ENCODE results near the gene GPR84.

The GPR84 gene

DNA sequence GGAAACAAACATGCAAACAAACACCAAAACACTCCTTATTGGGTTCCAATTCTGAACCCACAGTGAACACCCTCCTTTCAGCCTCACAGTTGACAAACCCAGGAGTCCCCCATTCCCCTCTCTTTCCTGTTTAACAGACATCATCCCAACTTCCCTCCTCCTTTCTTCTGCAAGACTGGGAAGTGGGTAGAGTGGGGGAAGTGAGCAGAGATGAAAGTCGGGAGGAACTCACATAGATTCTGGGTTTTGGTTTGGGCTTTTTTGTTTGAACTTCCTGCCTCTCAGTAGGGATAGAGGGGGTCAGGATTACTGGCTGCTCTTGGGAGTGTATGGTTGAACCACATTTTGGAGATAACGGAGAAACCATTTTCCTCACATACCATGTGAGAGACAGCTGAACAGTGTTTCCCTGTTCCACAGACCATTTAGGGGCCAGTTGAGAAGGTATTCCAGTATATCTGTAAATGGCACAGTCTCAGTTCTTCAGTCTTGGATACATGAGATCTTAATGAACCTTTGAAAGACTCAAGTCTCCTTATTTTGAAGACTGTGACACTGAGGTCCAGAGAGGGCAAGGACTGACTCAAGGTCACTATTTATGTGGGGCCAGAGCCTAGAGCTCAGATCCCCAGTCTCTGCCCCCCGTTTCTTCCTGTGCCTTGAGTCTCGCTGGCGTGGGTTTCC is 3.9 kb upstream of the GPR84 start:
- DNase-seq (ENCODE audit: low spot score): no peak
- TF ChIP-seq, protein P1, sequence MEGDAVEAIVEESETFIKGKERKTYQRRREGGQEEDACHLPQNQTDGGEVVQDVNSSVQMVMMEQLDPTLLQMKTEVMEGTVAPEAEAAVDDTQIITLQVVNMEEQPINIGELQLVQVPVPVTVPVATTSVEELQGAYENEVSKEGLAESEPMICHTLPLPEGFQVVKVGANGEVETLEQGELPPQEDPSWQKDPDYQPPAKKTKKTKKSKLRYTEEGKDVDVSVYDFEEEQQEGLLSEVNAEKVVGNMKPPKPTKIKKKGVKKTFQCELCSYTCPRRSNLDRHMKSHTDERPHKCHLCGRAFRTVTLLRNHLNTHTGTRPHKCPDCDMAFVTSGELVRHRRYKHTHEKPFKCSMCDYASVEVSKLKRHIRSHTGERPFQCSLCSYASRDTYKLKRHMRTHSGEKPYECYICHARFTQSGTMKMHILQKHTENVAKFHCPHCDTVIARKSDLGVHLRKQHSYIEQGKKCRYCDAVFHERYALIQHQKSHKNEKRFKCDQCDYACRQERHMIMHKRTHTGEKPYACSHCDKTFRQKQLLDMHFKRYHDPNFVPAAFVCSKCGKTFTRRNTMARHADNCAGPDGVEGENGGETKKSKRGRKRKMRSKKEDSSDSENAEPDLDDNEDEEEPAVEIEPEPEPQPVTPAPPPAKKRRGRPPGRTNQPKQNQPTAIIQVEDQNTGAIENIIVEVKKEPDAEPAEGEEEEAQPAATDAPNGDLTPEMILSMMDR (conservative IDR thresholded peaks at IDR 0.05; ENCODE audit: low read depth): no peak
- ChIA-PET CTCF (interaction anchor here (0.6 to 1.2 kb wide), 4 partner anchors 9 to 152 kb away, joined by 3 to 10 read pairs (median 4); no protein-coding TSS in a partner anchor), POLR2A (ENCODE audit: low non-redundant PET) (no interaction called here)
- peak overlapping the region; percentile 13 for H3K27ac ChIP-seq

DNA sequence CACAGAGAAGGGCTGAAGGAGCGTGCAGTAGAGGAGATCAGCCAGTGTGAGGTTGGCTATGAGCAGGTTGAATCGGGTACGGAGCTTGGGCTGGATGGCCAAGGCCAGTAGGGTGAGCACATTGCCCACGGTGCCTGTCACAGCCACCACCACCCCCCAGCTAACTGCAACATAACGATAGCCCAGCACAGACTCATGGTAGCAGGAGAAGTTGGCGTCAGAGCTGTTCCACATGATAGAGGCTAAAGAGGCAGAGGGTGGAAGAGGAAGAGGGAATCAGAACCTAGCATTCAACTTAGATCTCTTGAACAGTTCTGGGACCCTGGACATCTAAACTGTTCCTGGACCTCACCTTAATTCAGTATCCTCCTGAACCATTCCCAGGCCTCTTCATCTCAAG is 668 bp downstream of the GPR84 start:
- TF ChIP-seq, protein P1 (conservative IDR thresholded peaks at IDR 0.05; ENCODE audit: low read depth): no peak
- DNase-seq (ENCODE audit: low spot score): no peak
- POLR2A ChIA-PET (ENCODE audit: low non-redundant PET): no interaction called here
- CTCF ChIA-PET: interaction anchor here (0.6 kb wide), 1 partner anchor 354 kb away, joined by 3 read pairs; no protein-coding TSS in a partner anchor
- no peak overlapping the region for H3K27ac ChIP-seq

DNA sequence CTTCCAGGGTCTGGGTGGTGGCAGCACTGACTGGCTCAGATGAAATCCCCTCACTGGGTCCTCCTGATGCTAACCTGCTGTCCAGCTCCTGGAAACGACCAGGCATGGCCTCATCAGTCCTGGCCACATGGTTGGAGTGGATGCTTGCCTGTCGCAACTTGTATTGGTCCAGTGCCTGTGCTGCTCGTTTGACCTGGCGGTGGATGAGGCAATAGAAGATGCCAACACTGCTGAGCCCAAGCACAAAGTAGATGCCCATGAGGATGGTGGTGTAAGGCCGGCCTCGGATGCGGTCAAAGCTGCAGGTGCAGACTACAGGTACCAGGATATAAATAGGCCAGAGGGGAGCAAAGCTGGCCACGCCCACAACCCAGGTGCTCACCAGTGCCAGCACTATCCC is 1.2 kb downstream of the GPR84 start:
- POLR2A ChIA-PET (ENCODE audit: low non-redundant PET): no interaction called here

DNA sequence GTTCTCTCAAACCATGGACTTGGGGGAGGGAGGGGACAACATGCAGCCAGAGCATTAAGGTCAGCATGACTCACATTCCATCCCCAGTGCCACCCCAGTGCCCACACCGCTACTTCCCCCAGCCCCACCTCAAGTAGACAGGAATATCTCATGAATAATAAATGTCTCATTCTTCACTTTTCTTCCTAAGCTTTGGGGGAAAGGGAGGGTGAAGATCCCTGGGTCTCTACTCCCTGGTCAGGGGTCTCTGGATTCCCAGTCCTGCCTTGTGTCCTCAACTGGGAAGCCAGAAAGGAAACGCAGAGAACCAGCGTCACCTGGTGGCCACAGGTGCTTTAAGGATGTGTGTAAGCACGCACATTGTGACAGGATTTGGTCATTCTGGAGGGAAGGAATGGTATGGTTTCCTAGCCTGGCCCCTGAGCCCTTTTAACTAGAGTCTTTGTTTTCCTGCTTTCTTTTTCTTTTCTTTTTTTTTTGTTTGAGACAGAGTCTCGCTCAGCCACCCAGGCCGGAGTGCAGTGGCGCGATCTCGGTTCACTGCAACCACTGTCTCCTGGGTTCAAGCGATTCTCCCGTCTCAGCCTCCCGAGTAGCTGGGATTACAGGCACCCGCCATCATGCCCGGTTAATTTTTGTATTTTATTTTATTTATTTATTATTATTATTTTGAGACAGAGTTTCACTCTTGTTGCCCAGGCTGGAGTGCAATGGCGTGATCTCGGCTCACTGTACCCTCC is 3.4 kb downstream of the GPR84 start:
- ChIA-PET CTCF (interaction anchor here (0.6 to 1.3 kb wide), 6 partner anchors 21 to 329 kb away, joined by 3 to 4 read pairs (median 4); no protein-coding TSS in a partner anchor), POLR2A (ENCODE audit: low non-redundant PET) (no interaction called here)
- peak overlapping the region; percentile 74 for H3K27ac ChIP-seq

More for the DNA sequence above, 1.2 kb downstream of the GPR84 start:
- CTCF ChIA-PET: interaction anchor here (0.6 kb wide), 1 partner anchor 353 kb away, joined by 3 read pairs; no protein-coding TSS in a partner anchor
- no peak overlapping the region for H3K27ac ChIP-seq
- TF ChIP-seq, protein P1 (conservative IDR thresholded peaks at IDR 0.05; ENCODE audit: low read depth): no peak
- DNase-seq (ENCODE audit: low spot score): no peak

DNA sequence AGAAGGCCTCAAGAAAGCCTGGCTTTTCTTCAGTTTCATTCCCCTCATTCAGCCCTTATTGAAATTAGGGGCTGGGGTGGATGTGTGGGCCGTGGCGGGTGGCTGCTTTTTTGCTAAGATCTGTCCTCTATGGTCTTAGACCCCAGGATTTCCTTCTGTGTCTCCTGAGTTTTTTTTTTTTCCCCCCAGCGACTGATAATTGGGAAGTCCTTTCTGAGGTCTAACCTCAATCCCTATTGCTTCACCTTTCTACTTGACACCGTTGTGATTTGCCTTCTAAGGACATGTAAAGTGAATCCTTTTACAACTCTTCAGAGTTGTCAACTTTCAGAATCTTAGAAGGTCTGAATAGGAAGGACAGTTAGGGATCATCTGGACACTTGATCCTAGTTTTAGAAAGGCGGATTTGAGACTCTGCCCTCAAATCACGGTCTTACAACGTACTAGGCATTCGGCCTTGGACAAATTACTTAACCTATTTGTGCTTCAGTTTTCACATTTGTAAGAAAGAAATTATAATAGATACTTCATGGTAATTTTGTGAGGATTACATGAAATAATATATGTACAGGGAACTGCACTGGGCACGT is 4.4 kb downstream of the GPR84 start:
- TF ChIP-seq, protein P1 (conservative IDR thresholded peaks at IDR 0.05; ENCODE audit: low read depth): no peak
- DNase-seq (ENCODE audit: low spot score): no peak
- H3K27ac ChIP-seq: peak overlapping the region; percentile 95
- ChIA-PET CTCF (interaction anchor here (0.7 to 1.5 kb wide), 2 partner anchors 8 to 51 kb away, joined by 3 read pairs; no protein-coding TSS in a partner anchor), POLR2A (ENCODE audit: low non-redundant PET) (interaction anchor here (0.8 to 1.2 kb wide), 2 partner anchors 16 to 35 kb away, joined by 3 to 7 read pairs; partner anchors contain the start of gene COPZ1)

More for the DNA sequence above, 3.4 kb downstream of the GPR84 start:
- peak; percentile 46 for DNase-seq (ENCODE audit: low spot score)
- TF ChIP-seq, protein P1 (conservative IDR thresholded peaks at IDR 0.05; ENCODE audit: low read depth): peak; percentile 88
